H9 (cell line): ENCODE data around the gene STK32C. TPM values are rescaled to one million over a fixed set of nuclear protein-coding genes. Genes with fewer than 3 reads are reported as not detected.

ENCODE experiments used
- DNase-seq: peaks from one replicate; pipeline ENCODE4 v3.0.0-alpha.2; 2017
- H2AFZ ChIP-seq: one replicate; pipeline ENCODE4 v1.6.1; 2013; ENCODE audit warnings: mild to moderate bottlenecking, low read length, control low read depth, moderate library complexity
- H2AK5ac ChIP-seq: 2 replicates; pipeline ENCODE4 v1.6.1; 2013; ENCODE audit warnings: low read length, control low read depth, mixed read lengths; ENCODE audit not compliant: insufficient read length
- H2BK120ac ChIP-seq: one replicate; pipeline ENCODE4 v1.6.1; 2013; ENCODE audit warnings: low read depth, mild to moderate bottlenecking, low read length, control low read depth, inconsistent platforms; ENCODE audit not compliant: poor library complexity, severe bottlenecking
- H2BK12ac ChIP-seq: 2 replicates; pipeline ENCODE4 v1.6.1; 2013; ENCODE audit warnings: low read length, control low read depth, mixed read lengths, low read depth; ENCODE audit not compliant: insufficient read length
- H2BK15ac ChIP-seq: 2 replicates; pipeline ENCODE4 v1.6.1; 2013; ENCODE audit warnings: low read depth, low read length, control low read depth
- H2BK20ac ChIP-seq: one replicate; pipeline ENCODE4 v1.6.1; 2013; ENCODE audit warnings: low read depth, mild to moderate bottlenecking, low read length, control low read depth, inconsistent platforms; ENCODE audit not compliant: poor library complexity, severe bottlenecking
- H2BK5ac ChIP-seq: 2 replicates; pipeline ENCODE4 v1.6.1; 2013; ENCODE audit warnings: low read length, control low read depth, mixed read lengths; ENCODE audit not compliant: insufficient read length
- H3K14ac ChIP-seq: 2 replicates; pipeline ENCODE4 v1.6.1; 2013; ENCODE audit warnings: low read length, control low read depth; ENCODE audit not compliant: insufficient read depth
- H3K18ac ChIP-seq: 2 replicates; pipeline ENCODE4 v1.6.1; 2013; ENCODE audit warnings: low read depth, mild to moderate bottlenecking, mixed read lengths, low read length, control low read depth; ENCODE audit not compliant: insufficient read length
- H3K23ac ChIP-seq: 2 replicates; pipeline ENCODE4 v1.6.1; 2013; ENCODE audit warnings: low read length, control low read depth, mixed read lengths, low read depth; ENCODE audit not compliant: insufficient read length
- H3K23me2 ChIP-seq: 2 replicates; pipeline ENCODE4 v1.6.1; 2013; ENCODE audit warnings: low read depth, mild to moderate bottlenecking, mixed read lengths, low read length, control low read depth; ENCODE audit not compliant: insufficient read length, poor library complexity, severe bottlenecking
- H3K27ac ChIP-seq: 2 replicates; pipeline ENCODE4 v1.5.1; 2013; ENCODE audit warnings: low read length, control low read depth, mixed read lengths, low read depth; ENCODE audit not compliant: insufficient read length
- H3K27me3 ChIP-seq: 2 replicates; pipeline ENCODE4 v1.6.1; 2013; ENCODE audit warnings: low read length, control low read depth, inconsistent platforms; ENCODE audit not compliant: insufficient read depth
- H3K4ac ChIP-seq: 2 replicates; pipeline ENCODE4 v1.6.1; 2013; ENCODE audit warnings: low read depth, mild to moderate bottlenecking, control low read depth, inconsistent platforms, low read length, moderate library complexity
- H3K4me1 ChIP-seq: 2 replicates; pipeline ENCODE4 v1.6.1; 2013; ENCODE audit warnings: low read length, control low read depth, inconsistent platforms; ENCODE audit not compliant: insufficient read depth
- H3K4me2 ChIP-seq: 2 replicates; pipeline ENCODE4 v1.6.1; 2013; ENCODE audit warnings: low read length, control low read depth, mixed read lengths; ENCODE audit not compliant: insufficient read length, insufficient read depth
- H3K56ac ChIP-seq: 2 replicates; pipeline ENCODE4 v1.6.1; 2013; ENCODE audit warnings: low read depth, mild to moderate bottlenecking, mixed read lengths, low read length, control low read depth; ENCODE audit not compliant: insufficient read length
- H3K79me1 ChIP-seq: 2 replicates; pipeline ENCODE4 v1.6.1; 2013; ENCODE audit warnings: low read depth, mild to moderate bottlenecking, moderate library complexity, low read length, control low read depth, inconsistent platforms; ENCODE audit not compliant: insufficient read depth, poor library complexity, severe bottlenecking
- H3K79me2 ChIP-seq: 2 replicates; pipeline ENCODE4 v1.6.1; 2013; ENCODE audit warnings: low read length, control low read depth, inconsistent platforms; ENCODE audit not compliant: insufficient read depth
- H3K9ac ChIP-seq: 2 replicates; pipeline ENCODE4 v1.6.1; 2013; ENCODE audit warnings: low read length, control low read depth, mixed read lengths; ENCODE audit not compliant: insufficient read length; ENCODE audit errors: extremely low read depth
- H3K9me3 ChIP-seq: one replicate; pipeline ENCODE4 v1.6.1; 2013; ENCODE audit warnings: low read depth, low read length, inconsistent platforms; ENCODE audit not compliant: control insufficient read depth
- H3T11ph ChIP-seq: one replicate; pipeline ENCODE4 v1.6.1; 2013; ENCODE audit warnings: mild to moderate bottlenecking, low read length, control low read depth, inconsistent platforms
- H4K20me1 ChIP-seq: one replicate; pipeline ENCODE4 v1.6.1; 2013; ENCODE audit not compliant: control insufficient read depth, insufficient read length, insufficient read depth
- H4K5ac ChIP-seq: 2 replicates; pipeline ENCODE4 v1.6.1; 2013; ENCODE audit warnings: low read depth, mild to moderate bottlenecking, mixed read lengths, low read length, control low read depth; ENCODE audit not compliant: insufficient read length
- H4K8ac ChIP-seq: replicated peaks from 2 replicates; pipeline ENCODE4 v1.6.1; 2013; ENCODE audit warnings: low read length, control low read depth, mixed read lengths, low read depth; ENCODE audit not compliant: insufficient read length
- H4K91ac ChIP-seq: 2 replicates; pipeline ENCODE4 v1.6.1; 2013; ENCODE audit warnings: low read depth, mild to moderate bottlenecking, moderate library complexity, mixed read lengths, low read length, control low read depth; ENCODE audit not compliant: insufficient read length
- H3K27ac Mint-ChIP-seq, 3 experiments: 2 replicates in 2 of 3; 3 replicates in 1 of 3; pipeline ENCODE4 v1.8.0; 2020 to 2021; ENCODE audit warnings: mixed read lengths in 3 of 3, mild to moderate bottlenecking in 1 of 3, moderate library complexity in 1 of 3
- H3K27me3 Mint-ChIP-seq: 2 replicates; pipeline ENCODE4 v1.8.0; 2021; ENCODE audit warnings: low read depth, mild to moderate bottlenecking, moderate library complexity, mixed read lengths
- H3K36me3 Mint-ChIP-seq, 3 experiments: 2 replicates in 2 of 3; 3 replicates in 1 of 3; pipeline ENCODE4 v1.8.0; 2020 to 2021; ENCODE audit warnings: low read depth in 3 of 3, mixed read lengths in 3 of 3; ENCODE audit not compliant: insufficient read depth in 1 of 3
- H3K4me1 Mint-ChIP-seq, 2 experiments: 2 replicates each; pipeline ENCODE4 v1.8.0; 2020; ENCODE audit warnings: mixed read lengths in 2 of 2
- H3K4me3 Mint-ChIP-seq, 2 experiments: 2 replicates in 1 of 2; 3 replicates in 1 of 2; pipeline ENCODE4 v1.8.0; 2020 to 2021; ENCODE audit warnings: mild to moderate bottlenecking in 2 of 2, mixed read lengths in 2 of 2, moderate library complexity in 1 of 2
- H3K9me3 Mint-ChIP-seq, 2 experiments: 2 replicates in 1 of 2; 3 replicates in 1 of 2; pipeline ENCODE4 v1.8.0; 2020; ENCODE audit warnings: mild to moderate bottlenecking in 2 of 2, mixed read lengths in 2 of 2, moderate library complexity in 1 of 2
- CTCF ChIP-seq: fragments of 200-600 bp; sonication (generic); conservative IDR thresholded peaks from 3 replicates; pipeline ENCODE4 v1.8.0; 2021; ENCODE audit warnings: antibody characterized with exemption, mild to moderate bottlenecking
- WGBS: extraction: QIAGEN DNeasy Blood & Tissue Kit; methylation state at CpG from one replicate; pipeline ENCODE4 v1.1.7; 2013; ENCODE audit warnings: missing lambda C conversion rate, low lambda C conversion rate, mixed read lengths; ENCODE audit not compliant: insufficient read length; ENCODE audit errors: extremely low coverage; 5-methylcytosine and 5-hydroxymethylcytosine counted together
- total RNA-seq: library from RNA; stranded (reverse); gene quantifications from 2 replicates; pipeline ENCODE4 v1.2.1, GENCODE V29; 2021

The STK32C gene
- total RNA-seq, 1 experiment from 2014 or later = 11.3 TPM

- H2AFZ ChIP-seq = no peak overlapping the region
- no peak for TF ChIP-seq CTCF
- no peaks in the 10 kb centered on the region for H3K27me3 ChIP-seq
- no peak overlapping the region for H4K5ac ChIP-seq
- no peak overlapping the region for H2BK5ac ChIP-seq
- H3K79me1 ChIP-seq = no peaks in the 10 kb centered on the region
- no peaks in the 10 kb centered on the region for H3K9me3 ChIP-seq
- no peaks in the 10 kb centered on the region for H3K4me1 ChIP-seq
- Mint-ChIP-seq H3K4me1 (no peaks in the 10 kb centered on the region), H3K9me3 (no peaks in the 10 kb centered on the region), H3K4me3 (no peak overlapping the region), H3K27ac (no peak overlapping the region), H3K27me3 (no peaks in the 10 kb centered on the region), H3K36me3 (peaks cover 0 to 8% (median 7%) of the 10 kb centered on the region in 3 experiments; a peak in 2 of 7 replicates)
- H3K9ac ChIP-seq = no peak overlapping the region
- H4K20me1 ChIP-seq = no peaks in the 10 kb centered on the region
- no peak overlapping the region for H3K14ac ChIP-seq
- H4K8ac ChIP-seq = no peak overlapping the region
- no peak for DNase-seq
- no peak overlapping the region for H2BK20ac ChIP-seq
- H3K79me2 ChIP-seq = no peaks in the 10 kb centered on the region
- H2BK15ac ChIP-seq = no peak overlapping the region
- H3K56ac ChIP-seq = no peak overlapping the region
- no peak overlapping the region for H4K91ac ChIP-seq
- no peak overlapping the region for H2AK5ac ChIP-seq
- no peak overlapping the region for H2BK12ac ChIP-seq
- no peak overlapping the region for H3K18ac ChIP-seq
- H3T11ph ChIP-seq = no peak overlapping the region
- H2BK120ac ChIP-seq = no peak overlapping the region
- H3K23me2 ChIP-seq = no peaks in the 10 kb centered on the region
- no peak overlapping the region for H3K4me2 ChIP-seq
- no peak overlapping the region for H3K4ac ChIP-seq
- no peak overlapping the region for H3K23ac ChIP-seq
- no CpG with 5 or more reads among the region's 35 CpGs for WGBS
- no peak overlapping the region for H3K27ac ChIP-seq
These were observed 109.2 kb downstream of the STK32C start for GRCh38 chr10:132198381-132199181.
